Thoracic aorta (tissue), 2 donors: ENCODE data around the gene PRKCA. TPM values are rescaled to one million over a fixed set of nuclear protein-coding genes. Genes with fewer than 3 reads are reported as not detected.

Source experiments
- ATAC-seq: fragments of 150-250 bp; one replicate; pipeline ENCODE4 v1.8.0; 2017; ENCODE audit warnings: low read depth; ENCODE audit not compliant: insufficient number of reproducible peaks, low FRiP score
- DNase-seq: peaks from one replicate; pipeline ENCODE4 v3.0.0-alpha.2; 2020; ENCODE audit warnings: low spot score
- H3K27ac ChIP-seq, 2 donors: fragments of 200-600 bp; sonication (generic); 1 replicate in 1 of 2; 2 replicates in 1 of 2; pipeline ENCODE4 v1.5.1; 2016; ENCODE audit warnings: mild to moderate bottlenecking in 2 of 2, moderate library complexity in 2 of 2
- H3K27me3 ChIP-seq: fragments of 200-600 bp; sonication (generic); replicated peaks from 2 replicates; pipeline ENCODE4 v1.6.0; 2016; ENCODE audit warnings: mild to moderate bottlenecking; ENCODE audit not compliant: insufficient read depth
- H3K36me3 ChIP-seq: fragments of 200-600 bp; sonication (generic); one replicate; pipeline ENCODE4 v1.5.1; 2016
- H3K4me1 ChIP-seq, 2 donors: fragments of 200-600 bp; sonication (generic); 1 replicate in 1 of 2; 2 replicates in 1 of 2; pipeline versions ENCODE4 v1.5.1 to v1.6.0; 2016; ENCODE audit warnings: low read depth in 2 of 2, mild to moderate bottlenecking in 1 of 2; ENCODE audit not compliant: control insufficient read depth in 1 of 2
- H3K4me3 ChIP-seq: fragments of 200-600 bp; sonication (generic); 2 replicates; pipeline ENCODE4 v1.5.1; 2016; ENCODE audit warnings: mild to moderate bottlenecking
- H3K9me3 ChIP-seq: fragments of 200-600 bp; sonication (generic); 2 replicates; pipeline ENCODE4 v1.5.1; 2016
- total RNA-seq, 2 donors: library from RNA; depleted of rRNA; stranded (reverse); fragments of >200 nt; gene quantifications; one replicate each; pipeline versions ENCODE4 v1.1.0 to v1.2.3, GENCODE V29; 2016
- TF ChIP-seq, protein P1 (sequence below): fragments of 200-600 bp; sonication (generic); IDR thresholded peaks from one replicate; pipeline ENCODE4 v1.5.1; 2019; ENCODE audit warnings: antibody characterized with exemption

PRKCA gene
- total RNA-seq, 2 donors from 2014 or later: 9.1 to 11.6 TPM

DNA sequence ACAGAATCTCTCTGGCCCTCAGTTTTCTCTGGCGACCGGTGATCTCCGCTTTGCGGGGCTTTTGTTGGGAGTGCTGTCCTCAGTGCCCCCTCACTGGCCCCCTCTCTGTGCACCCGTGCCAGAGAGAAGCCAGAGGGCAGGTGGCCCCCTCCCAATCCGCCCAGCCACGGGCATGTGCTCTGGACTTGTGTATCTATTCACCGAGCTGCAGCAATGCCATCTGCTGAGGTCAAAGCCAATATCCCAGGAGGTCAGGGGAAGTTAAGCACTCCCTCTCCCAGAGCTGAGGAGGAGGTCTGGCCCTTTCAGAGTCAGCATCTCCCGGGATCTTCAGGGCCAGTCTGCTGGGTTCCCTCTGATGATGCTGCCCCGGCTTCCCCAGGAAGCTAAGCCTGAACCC is 537.6 kb downstream of the PRKCA start:
- Histone ChIP-seq H3K27me3 (no peaks in the 10 kb centered on the region), H3K4me1 (no peaks in the 10 kb centered on the region), H3K27ac (no peak overlapping the region), H3K36me3 (no peaks in the 10 kb centered on the region), H3K4me3 (no peak overlapping the region), H3K9me3 (no peaks in the 10 kb centered on the region)
- DNase-seq (no peak), ATAC-seq (no peak)
- TF ChIP-seq, protein P1, sequence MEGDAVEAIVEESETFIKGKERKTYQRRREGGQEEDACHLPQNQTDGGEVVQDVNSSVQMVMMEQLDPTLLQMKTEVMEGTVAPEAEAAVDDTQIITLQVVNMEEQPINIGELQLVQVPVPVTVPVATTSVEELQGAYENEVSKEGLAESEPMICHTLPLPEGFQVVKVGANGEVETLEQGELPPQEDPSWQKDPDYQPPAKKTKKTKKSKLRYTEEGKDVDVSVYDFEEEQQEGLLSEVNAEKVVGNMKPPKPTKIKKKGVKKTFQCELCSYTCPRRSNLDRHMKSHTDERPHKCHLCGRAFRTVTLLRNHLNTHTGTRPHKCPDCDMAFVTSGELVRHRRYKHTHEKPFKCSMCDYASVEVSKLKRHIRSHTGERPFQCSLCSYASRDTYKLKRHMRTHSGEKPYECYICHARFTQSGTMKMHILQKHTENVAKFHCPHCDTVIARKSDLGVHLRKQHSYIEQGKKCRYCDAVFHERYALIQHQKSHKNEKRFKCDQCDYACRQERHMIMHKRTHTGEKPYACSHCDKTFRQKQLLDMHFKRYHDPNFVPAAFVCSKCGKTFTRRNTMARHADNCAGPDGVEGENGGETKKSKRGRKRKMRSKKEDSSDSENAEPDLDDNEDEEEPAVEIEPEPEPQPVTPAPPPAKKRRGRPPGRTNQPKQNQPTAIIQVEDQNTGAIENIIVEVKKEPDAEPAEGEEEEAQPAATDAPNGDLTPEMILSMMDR: no peak

DNA sequence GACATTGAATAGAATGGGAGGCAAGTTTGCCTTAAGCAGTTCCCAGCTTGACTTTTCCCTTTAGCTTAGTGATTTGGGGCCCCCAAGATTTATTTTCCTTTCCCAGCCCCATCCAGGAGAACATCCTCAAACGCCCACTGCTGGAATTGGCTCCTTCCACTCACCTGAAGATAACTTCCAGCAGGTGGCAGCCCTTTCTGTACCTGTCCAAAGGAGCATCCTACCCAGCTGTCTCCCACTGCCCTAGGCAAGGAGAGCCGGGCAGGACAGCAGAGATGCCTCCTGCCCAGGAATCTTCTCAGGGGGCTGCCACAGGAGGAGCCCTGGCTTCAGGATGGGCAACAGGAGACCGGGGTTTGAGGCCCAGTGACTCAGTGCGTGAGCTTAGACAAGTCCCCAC is 538.9 kb downstream of the PRKCA start:
- TF ChIP-seq, protein P1: no peak
- H3K9me3 ChIP-seq: no peaks in the 10 kb centered on the region
- H3K4me1 ChIP-seq: no peaks in the 10 kb centered on the region
- H3K4me3 ChIP-seq: no peak overlapping the region
- H3K27me3 ChIP-seq: no peaks in the 10 kb centered on the region
- no peak overlapping the region for H3K27ac ChIP-seq
- DNase-seq: no peak
- no peaks in the 10 kb centered on the region for H3K36me3 ChIP-seq
- no peak for ATAC-seq

GRCh38 chr17:66841744-66842143 is 539.3 kb downstream of the PRKCA start:
- no peak overlapping the region for H3K4me3 ChIP-seq
- TF ChIP-seq, protein P1: no peak
- H3K36me3 ChIP-seq: no peaks in the 10 kb centered on the region
- H3K9me3 ChIP-seq: no peaks in the 10 kb centered on the region
- DNase-seq (no peak), ATAC-seq (no peak)
- H3K27me3 ChIP-seq: no peaks in the 10 kb centered on the region
- no peak overlapping the region for H3K27ac ChIP-seq
- no peaks in the 10 kb centered on the region for H3K4me1 ChIP-seq

- no peaks in the 10 kb centered on the region for H3K36me3 ChIP-seq
- DNase-seq (no peak), ATAC-seq (no peak)
- H3K27ac ChIP-seq: no peak overlapping the region
- no peaks in the 10 kb centered on the region for H3K27me3 ChIP-seq
- TF ChIP-seq, protein P1: no peak
- no peaks in the 10 kb centered on the region for H3K4me1 ChIP-seq
- no peaks in the 10 kb centered on the region for H3K9me3 ChIP-seq
- H3K4me3 ChIP-seq: no peak overlapping the region
Observed at GRCh38 chr17:66842505-66842904, 540.1 kb downstream of the PRKCA start.

DNA sequence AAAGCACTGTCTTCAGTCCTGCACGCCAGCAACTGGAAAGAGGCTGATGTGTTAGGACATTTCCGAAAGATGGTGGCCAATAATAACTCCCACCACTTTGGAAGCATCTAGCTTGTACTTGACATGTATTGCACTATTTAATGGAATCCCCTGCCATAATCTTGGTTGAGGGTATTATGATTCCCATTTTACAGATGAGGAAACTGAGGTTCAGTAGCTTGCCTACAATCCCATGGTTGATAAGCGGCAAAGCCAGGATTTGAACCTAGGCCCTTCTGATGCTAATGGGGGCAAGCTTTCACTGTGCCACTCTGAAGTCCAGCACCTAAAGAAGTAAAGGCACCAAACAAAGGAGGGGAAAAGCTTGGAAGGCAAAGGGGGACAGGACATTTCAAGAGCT is 540.5 kb downstream of the PRKCA start:
- Histone ChIP-seq H3K27me3 (no peaks in the 10 kb centered on the region), H3K9me3 (no peaks in the 10 kb centered on the region), H3K36me3 (no peaks in the 10 kb centered on the region), H3K4me3 (no peak overlapping the region), H3K27ac (no peak overlapping the region), H3K4me1 (no peaks in the 10 kb centered on the region)
- TF ChIP-seq, protein P1: no peak
- no peak for DNase-seq
- ATAC-seq: no peak
